Lower leg skin (tissue), 4 donors: ENCODE results near the gene DIP2B. TPM values are rescaled to one million over a fixed set of nuclear protein-coding genes. Genes with fewer than 3 reads are reported as not detected.

Source experiments
- DNase-seq, 2 donors: peaks; one replicate each; pipeline ENCODE4 v3.0.0-alpha.2; 2019; ENCODE audit warnings: low spot score in 2 of 2
- H3K4me3 ChIP-seq: fragments of 200-600 bp; sonication (generic); 2 replicates; pipeline ENCODE4 v1.5.1; 2017; ENCODE audit warnings: mild to moderate bottlenecking, low read depth; ENCODE audit not compliant: poor library complexity, severe bottlenecking
- POLR2A ChIP-seq, 2 donors: fragments of 450-650 bp; IDR thresholded peaks; one replicate each; pipeline ENCODE4 v1.6.1; 2016 to 2017; ENCODE audit warnings: antibody characterized with exemption in 2 of 2, mild to moderate bottlenecking in 1 of 2, moderate library complexity in 1 of 2
- WGBS, 2 donors: methylation state at CpG; one replicate each; pipeline ENCODE4 v1.1.5; 2018; 5-methylcytosine and 5-hydroxymethylcytosine counted together
- intact Hi-C: fragments of 100-400 bp; cut with DNase I; formaldehyde crosslinking; loops from one replicate; pipeline ENCODE4 v1.15.0; 2023; ENCODE audit warnings: low total_unique reads
- total RNA-seq, 4 donors: library from RNA; depleted of rRNA; stranded (reverse); fragments of >200 nt; gene quantifications; one replicate each; pipeline ENCODE4 v1.1.0, GENCODE V29; 2016
- TF ChIP-seq, protein P1 (sequence below), 3 donors: fragments of 450-650 bp; IDR thresholded peaks; one replicate each; pipeline ENCODE4 v1.5.1; 2016; ENCODE audit warnings: antibody characterized with exemption in 3 of 3, mild to moderate bottlenecking in 3 of 3, moderate library complexity in 2 of 3

The DIP2B gene
- total RNA-seq, 4 donors from 2014 or later = 56.9 to 104 (median 68.6) TPM

DNA sequence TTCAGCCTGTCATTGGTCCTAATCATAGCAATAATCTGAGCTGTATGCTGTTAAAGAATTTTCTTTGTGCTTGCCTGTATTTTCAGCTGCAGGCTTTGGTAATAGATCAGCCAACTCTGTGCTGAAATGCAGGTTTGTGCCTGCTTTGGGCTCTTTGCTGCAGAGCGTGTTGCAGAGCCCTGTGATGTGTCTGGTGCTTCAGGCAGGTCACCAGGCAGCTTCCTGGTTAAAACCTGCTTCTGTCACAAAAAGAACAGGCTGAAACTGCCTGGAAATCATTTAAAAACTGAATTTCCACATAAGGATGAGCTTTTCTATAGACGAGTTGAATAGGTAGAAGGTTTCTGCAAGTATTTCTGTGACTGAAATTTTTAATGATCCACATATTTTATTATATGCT is 3.1 kb downstream of the DIP2B start:
- peak in 1 of 2 donors; percentile 32 for DNase-seq
- intact Hi-C loops = loop anchor here (5.0 kb wide), 1 partner anchor 129 kb away; no protein-coding TSS in a partner anchor
- H3K4me3 ChIP-seq = no peak overlapping the region
- no peak for TF ChIP-seq POLR2A (IDR thresholded peaks at IDR 0.05)
- TF ChIP-seq, protein P1, sequence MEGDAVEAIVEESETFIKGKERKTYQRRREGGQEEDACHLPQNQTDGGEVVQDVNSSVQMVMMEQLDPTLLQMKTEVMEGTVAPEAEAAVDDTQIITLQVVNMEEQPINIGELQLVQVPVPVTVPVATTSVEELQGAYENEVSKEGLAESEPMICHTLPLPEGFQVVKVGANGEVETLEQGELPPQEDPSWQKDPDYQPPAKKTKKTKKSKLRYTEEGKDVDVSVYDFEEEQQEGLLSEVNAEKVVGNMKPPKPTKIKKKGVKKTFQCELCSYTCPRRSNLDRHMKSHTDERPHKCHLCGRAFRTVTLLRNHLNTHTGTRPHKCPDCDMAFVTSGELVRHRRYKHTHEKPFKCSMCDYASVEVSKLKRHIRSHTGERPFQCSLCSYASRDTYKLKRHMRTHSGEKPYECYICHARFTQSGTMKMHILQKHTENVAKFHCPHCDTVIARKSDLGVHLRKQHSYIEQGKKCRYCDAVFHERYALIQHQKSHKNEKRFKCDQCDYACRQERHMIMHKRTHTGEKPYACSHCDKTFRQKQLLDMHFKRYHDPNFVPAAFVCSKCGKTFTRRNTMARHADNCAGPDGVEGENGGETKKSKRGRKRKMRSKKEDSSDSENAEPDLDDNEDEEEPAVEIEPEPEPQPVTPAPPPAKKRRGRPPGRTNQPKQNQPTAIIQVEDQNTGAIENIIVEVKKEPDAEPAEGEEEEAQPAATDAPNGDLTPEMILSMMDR (IDR thresholded peaks at IDR 0.05) = no peak
- 35 to 53% methylated on average over 2 of the region's 2 CpGs for WGBS, 2 donors

- TF ChIP-seq, protein P1 (IDR thresholded peaks at IDR 0.05) = no peak
- TF ChIP-seq POLR2A (IDR thresholded peaks at IDR 0.05) = no peak
Observed at GRCh38 chr12:50508414-50508813, 3.6 kb downstream of the DIP2B start.

DNA sequence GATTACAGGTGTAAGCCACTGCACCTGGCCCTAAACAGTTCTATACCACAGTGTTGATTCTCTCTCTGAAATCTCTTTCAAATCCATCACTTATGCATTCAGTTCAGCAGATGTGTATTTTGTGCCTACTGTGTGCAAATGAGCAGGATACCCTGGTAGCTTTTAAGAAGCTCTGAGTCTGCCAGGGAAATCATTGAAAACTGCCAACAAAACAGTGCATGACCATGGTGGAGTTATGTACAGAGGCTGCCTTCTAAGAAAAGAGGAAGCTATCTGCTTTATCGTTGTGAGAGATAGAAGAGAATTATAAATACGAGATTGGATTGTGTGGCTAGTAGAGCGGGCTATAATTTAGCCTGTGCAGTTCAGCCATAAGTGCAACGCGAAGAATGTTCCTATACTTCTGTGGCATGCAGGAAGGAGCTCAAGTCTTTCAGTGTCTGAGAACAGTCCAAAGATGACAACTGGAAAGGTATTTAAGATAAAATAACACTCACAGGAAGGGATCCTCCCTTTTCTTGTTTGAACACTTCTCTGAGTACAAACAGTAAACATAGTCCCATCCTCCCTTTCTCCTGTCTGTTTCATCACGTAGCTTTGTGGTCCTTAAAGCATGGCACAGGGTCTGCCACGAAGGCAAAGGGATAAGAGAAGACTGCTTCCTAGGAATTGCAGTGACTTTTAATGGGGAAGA is 4.3 kb downstream of the DIP2B start:
- intact Hi-C loops = loop anchor here (5.0 kb wide), 1 partner anchor 128 kb away; no protein-coding TSS in a partner anchor
- no peak overlapping the region for H3K4me3 ChIP-seq
- TF ChIP-seq, protein P1 (IDR thresholded peaks at IDR 0.05) = no peak
- TF ChIP-seq POLR2A (IDR thresholded peaks at IDR 0.05) = no peak
- DNase-seq = no peak
- WGBS, 2 donors = 45 to 50% methylated on average over 7 of the region's 7 CpGs

More at GRCh38 chr12:50508414-50508813, 3.6 kb downstream of the DIP2B start:
- intact Hi-C loops = loop anchor here (5.0 kb wide), 1 partner anchor 129 kb away; no protein-coding TSS in a partner anchor
- no peak for DNase-seq
- H3K4me3 ChIP-seq = no peak overlapping the region
- 46 to 47% methylated on average over 6 of the region's 6 CpGs for WGBS, 2 donors

GRCh38 chr12:50514526-50515276 is 9.9 kb downstream of the DIP2B start:
- H3K4me3 ChIP-seq = no peak overlapping the region
- no peak for DNase-seq
- TF ChIP-seq, protein P1 (IDR thresholded peaks at IDR 0.05) = no peak
- TF ChIP-seq POLR2A (IDR thresholded peaks at IDR 0.05) = no peak
- WGBS, 2 donors = 79 to 84% methylated on average over 4 of the region's 4 CpGs
- intact Hi-C loops = no loop called here

DNA sequence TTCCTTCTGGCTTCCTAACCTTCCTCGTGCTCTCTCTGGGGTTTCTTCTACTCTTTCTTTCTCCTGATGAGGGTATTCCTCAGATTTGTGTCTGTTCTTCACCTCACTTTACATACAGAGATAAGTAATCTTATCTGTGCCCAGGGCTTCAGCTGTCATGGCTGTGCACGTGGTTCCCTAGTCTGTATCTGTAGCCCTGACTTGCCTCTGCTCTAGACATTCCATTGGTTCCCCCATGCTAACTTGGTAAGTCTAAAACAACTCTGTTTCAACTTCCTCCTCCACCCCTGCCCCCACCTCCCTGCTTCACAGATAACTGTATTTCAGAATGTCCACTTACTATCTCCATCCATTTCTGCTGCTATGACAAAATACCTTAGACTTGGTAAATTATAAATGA is 10.8 kb downstream of the DIP2B start:
- DNase-seq = no peak
- H3K4me3 ChIP-seq = no peak overlapping the region
- intact Hi-C loops = no loop called here
- WGBS, 2 donors = 73 to 78% methylated on average over 2 of the region's 2 CpGs
- no peak for TF ChIP-seq POLR2A (IDR thresholded peaks at IDR 0.05)
- TF ChIP-seq, protein P1 (IDR thresholded peaks at IDR 0.05) = no peak
